Camera-type eye (tissue), 1 donor: Measurements from ENCODE around the gene NBPF9. TPM values are rescaled to one million over a fixed set of nuclear protein-coding genes. Genes with fewer than 3 reads are reported as not detected.

Source experiments
- total RNA-seq: library from RNA; depleted of rRNA; stranded (reverse); fragments of >200 nt; gene quantifications from one replicate; pipeline ENCODE4 v1.2.3, GENCODE V29; 2014

Gene NBPF9
- 25.8 TPM for total RNA-seq

GRCh38 chr1:149103109-149104081, at the start of gene NBPF9:
NBPF9 (minus strand) TSS chr1:149103551; CDS start chr1:149082139, 21,412 bp downstream.

